ENCODE data around the gene MAPK8. TPM values are rescaled to one million over a fixed set of nuclear protein-coding genes. Genes with fewer than 3 reads are reported as not detected.
A peak's percentile ranks its signal among the peaks of the same experiment; 100 is the strongest.

MAPK8 gene
- total and polyA plus RNA-seq, 8 donors: 1.2 to 85.0 (median 22.3) TPM

DNA sequence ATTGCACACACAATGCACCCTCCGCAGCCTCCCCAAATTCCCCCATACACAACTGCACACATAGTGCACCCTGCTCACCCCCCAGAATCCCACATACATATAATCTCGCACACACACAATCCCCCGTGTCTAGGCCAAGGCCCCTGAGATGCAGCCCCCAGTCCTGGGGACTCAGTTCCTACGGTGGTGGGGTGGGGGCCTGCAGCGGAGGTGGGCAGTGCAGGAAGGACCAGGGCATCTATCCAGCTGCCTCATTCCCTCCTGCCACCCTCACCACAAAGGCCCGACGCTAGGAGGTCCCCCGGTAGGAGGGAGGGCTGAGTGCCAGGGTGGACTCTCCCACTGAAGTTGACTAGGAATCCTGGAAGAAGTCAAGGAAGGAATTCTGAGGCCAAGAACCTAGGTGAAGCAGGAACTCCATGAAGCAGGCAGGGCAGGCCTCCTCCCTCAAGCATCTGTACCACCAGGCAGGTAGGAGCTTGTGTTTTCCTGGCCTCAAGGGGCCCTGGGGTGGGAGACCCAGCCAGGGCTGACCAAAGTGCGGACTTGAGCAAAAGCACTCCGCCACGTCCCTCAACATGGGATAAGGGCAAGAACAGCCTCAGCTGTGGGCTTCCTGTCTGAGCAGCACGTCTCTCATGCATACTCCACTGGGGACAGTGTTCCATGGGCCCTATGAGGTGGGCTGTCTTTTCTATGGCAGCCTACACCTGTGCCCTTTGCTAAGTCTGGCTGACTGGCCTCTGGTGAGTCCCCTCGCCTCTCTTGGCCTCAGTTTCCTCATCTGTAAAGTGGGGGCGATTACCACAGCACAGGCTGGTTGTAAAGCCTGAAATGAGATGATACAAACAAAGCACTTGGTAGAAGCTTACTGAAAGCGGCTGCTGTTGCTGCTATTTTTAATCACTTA lies 145.7 kb downstream of the MAPK8 start:
- Histone ChIP-seq H3K9me3 (no peaks in the 10 kb centered on the region), H3K4me3 (no peak overlapping the region), H3K4me1 (peaks cover 0 to 33% (median 13%) of the 10 kb centered on the region in 4 donors), H3K27ac (no peak overlapping the region), H3K36me3 (no peaks in the 10 kb centered on the region), H3K27me3 (peaks cover 0 to 35% (median 7%) of the 10 kb centered on the region in 3 donors)
- WGBS, 5 donors: 79 to 86% (median 83%) methylated on average over 13 to 15 of the region's 15 CpGs
- peak in 1 of 2 donors; percentile 16 for DNase-seq
- no peak for TF ChIP-seq EP300 (IDR thresholded peaks at IDR 0.05)
- TF ChIP-seq, protein P1, sequence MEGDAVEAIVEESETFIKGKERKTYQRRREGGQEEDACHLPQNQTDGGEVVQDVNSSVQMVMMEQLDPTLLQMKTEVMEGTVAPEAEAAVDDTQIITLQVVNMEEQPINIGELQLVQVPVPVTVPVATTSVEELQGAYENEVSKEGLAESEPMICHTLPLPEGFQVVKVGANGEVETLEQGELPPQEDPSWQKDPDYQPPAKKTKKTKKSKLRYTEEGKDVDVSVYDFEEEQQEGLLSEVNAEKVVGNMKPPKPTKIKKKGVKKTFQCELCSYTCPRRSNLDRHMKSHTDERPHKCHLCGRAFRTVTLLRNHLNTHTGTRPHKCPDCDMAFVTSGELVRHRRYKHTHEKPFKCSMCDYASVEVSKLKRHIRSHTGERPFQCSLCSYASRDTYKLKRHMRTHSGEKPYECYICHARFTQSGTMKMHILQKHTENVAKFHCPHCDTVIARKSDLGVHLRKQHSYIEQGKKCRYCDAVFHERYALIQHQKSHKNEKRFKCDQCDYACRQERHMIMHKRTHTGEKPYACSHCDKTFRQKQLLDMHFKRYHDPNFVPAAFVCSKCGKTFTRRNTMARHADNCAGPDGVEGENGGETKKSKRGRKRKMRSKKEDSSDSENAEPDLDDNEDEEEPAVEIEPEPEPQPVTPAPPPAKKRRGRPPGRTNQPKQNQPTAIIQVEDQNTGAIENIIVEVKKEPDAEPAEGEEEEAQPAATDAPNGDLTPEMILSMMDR (IDR thresholded peaks at IDR 0.05): no peak
- no peak for TF ChIP-seq POLR2A (IDR thresholded peaks at IDR 0.05)
- no peak for TF ChIP-seq POLR2AphosphoS5 (IDR thresholded peaks at IDR 0.05)
- intact Hi-C loops (cut with DNase I; ENCODE audit: low total_unique reads): no loop called here

DNA sequence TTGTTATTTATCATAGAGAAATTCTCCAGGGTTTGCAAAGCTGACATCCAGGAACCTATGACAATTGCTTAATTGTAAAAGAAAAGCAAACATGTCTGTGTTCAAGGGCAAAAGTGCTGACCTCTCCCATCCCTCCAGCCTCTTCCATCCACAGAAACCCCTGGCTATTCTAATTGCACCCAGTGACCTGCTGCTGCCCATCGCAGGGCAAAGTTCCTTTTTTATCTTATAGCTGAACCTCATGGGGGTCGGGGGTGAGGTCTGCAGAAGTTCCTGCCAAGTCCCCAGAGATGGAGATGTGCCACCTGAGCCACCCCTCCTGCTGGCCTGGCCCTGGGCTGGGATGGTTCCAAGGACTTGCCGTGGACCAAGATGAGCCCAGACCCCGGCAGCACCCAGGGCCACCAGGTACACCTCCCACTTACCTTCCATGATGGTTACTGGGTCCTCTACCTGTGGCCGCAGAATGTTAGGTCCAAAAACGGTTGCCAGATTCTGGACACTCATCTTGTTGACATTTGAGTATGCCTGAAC lies 146.5 kb downstream of the MAPK8 start:
- no peaks in the 10 kb centered on the region for H3K9me3 ChIP-seq
- intact Hi-C loops (cut with DNase I; ENCODE audit: low total_unique reads): no loop called here
- H3K36me3 ChIP-seq: no peaks in the 10 kb centered on the region
- WGBS, 5 donors: 58 to 80% (median 75%) methylated on average over 6 of the region's 6 CpGs
- H3K4me1 ChIP-seq: peaks cover 0 to 33% (median 13%) of the 10 kb centered on the region in 4 donors
- TF ChIP-seq, protein P1 (IDR thresholded peaks at IDR 0.05): no peak
- TF ChIP-seq POLR2AphosphoS5 (IDR thresholded peaks at IDR 0.05): no peak
- no peak for TF ChIP-seq POLR2A (IDR thresholded peaks at IDR 0.05)
- TF ChIP-seq EP300 (IDR thresholded peaks at IDR 0.05): no peak
- peak in 1 of 2 donors; percentile 19 for DNase-seq
- H3K27ac ChIP-seq: no peak overlapping the region
- H3K4me3 ChIP-seq: no peak overlapping the region
- peaks cover 0 to 39% (median 11%) of the 10 kb centered on the region in 3 donors for H3K27me3 ChIP-seq

DNA sequence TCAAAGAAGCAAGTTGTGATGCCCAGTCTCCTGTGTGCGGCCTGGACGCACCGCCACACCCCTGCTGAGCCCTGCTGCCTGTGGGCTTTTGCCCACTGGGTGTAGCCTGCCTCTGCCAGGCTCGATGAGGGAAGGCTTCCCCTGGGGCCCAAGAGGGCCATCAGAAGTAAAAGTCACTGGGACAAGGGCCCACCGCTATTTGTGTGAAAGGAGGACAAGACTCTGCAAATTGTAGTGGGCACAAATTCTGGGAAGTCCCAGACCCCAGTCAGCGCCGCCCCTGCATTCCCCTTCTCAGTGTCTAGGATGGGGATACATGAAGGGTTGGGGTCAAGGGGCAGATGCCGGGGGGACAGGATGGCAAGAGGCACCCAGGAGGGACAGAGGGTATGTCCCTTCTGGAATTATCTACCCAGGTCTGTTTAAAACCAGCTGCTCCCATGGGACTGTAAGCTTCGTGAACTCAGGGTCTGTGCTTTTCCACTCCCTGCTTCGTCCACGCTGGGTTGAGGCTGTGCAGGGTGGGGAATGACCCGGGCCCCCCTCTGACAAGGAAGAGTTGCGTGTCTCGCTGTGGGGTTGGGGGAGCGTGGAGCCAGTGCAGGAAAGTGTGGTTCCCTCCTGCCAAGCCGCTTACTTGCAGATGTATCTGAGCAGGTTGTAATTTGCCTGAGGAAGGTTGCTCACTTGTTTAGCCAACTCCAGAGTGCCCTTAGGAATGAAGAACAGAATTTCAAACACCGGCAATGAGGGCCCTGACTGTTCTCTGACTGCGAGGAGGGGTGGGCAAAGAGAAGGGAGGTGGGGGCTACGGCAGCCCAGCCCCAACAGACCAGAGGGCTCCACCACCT lies 147.2 kb downstream of the MAPK8 start:
- Histone ChIP-seq H3K27me3 (peaks cover 0 to 38% (median 11%) of the 10 kb centered on the region in 3 donors), H3K9me3 (no peaks in the 10 kb centered on the region), H3K4me3 (no peak overlapping the region), H3K36me3 (no peaks in the 10 kb centered on the region), H3K27ac (no peak overlapping the region), H3K4me1 (peaks cover 0 to 33% (median 13%) of the 10 kb centered on the region in 4 donors)
- 49 to 81% (median 68%) methylated on average over 16 to 19 of the region's 19 CpGs for WGBS, 5 donors
- DNase-seq: peak in 1 of 2 donors; percentile 24
- TF ChIP-seq, protein P1 (IDR thresholded peaks at IDR 0.05): no peak
- TF ChIP-seq EP300 (IDR thresholded peaks at IDR 0.05) (no peak), POLR2AphosphoS5 (IDR thresholded peaks at IDR 0.05) (no peak), POLR2A (IDR thresholded peaks at IDR 0.05) (no peak)
- intact Hi-C loops (cut with DNase I; ENCODE audit: low total_unique reads): no loop called here
